H9 (cell line): ENCODE measurements around the gene SHLD2. TPM values are rescaled to one million over a fixed set of nuclear protein-coding genes. Genes with fewer than 3 reads are reported as not detected.

Experiments used
- DNase-seq: peaks from one replicate; pipeline ENCODE4 v3.0.0-alpha.2; 2017
- H2AFZ ChIP-seq: one replicate; pipeline ENCODE4 v1.6.1; 2013; ENCODE audit warnings: mild to moderate bottlenecking, low read length, control low read depth, moderate library complexity
- H2AK5ac ChIP-seq: 2 replicates; pipeline ENCODE4 v1.6.1; 2013; ENCODE audit warnings: low read length, control low read depth, mixed read lengths; ENCODE audit not compliant: insufficient read length
- H2BK120ac ChIP-seq: one replicate; pipeline ENCODE4 v1.6.1; 2013; ENCODE audit warnings: low read depth, mild to moderate bottlenecking, low read length, control low read depth, inconsistent platforms; ENCODE audit not compliant: poor library complexity, severe bottlenecking
- H2BK12ac ChIP-seq: 2 replicates; pipeline ENCODE4 v1.6.1; 2013; ENCODE audit warnings: low read length, control low read depth, mixed read lengths, low read depth; ENCODE audit not compliant: insufficient read length
- H2BK15ac ChIP-seq: 2 replicates; pipeline ENCODE4 v1.6.1; 2013; ENCODE audit warnings: low read depth, low read length, control low read depth
- H2BK20ac ChIP-seq: one replicate; pipeline ENCODE4 v1.6.1; 2013; ENCODE audit warnings: low read depth, mild to moderate bottlenecking, low read length, control low read depth, inconsistent platforms; ENCODE audit not compliant: poor library complexity, severe bottlenecking
- H2BK5ac ChIP-seq: 2 replicates; pipeline ENCODE4 v1.6.1; 2013; ENCODE audit warnings: low read length, control low read depth, mixed read lengths; ENCODE audit not compliant: insufficient read length
- H3K14ac ChIP-seq: 2 replicates; pipeline ENCODE4 v1.6.1; 2013; ENCODE audit warnings: low read length, control low read depth; ENCODE audit not compliant: insufficient read depth
- H3K18ac ChIP-seq: 2 replicates; pipeline ENCODE4 v1.6.1; 2013; ENCODE audit warnings: low read depth, mild to moderate bottlenecking, mixed read lengths, low read length, control low read depth; ENCODE audit not compliant: insufficient read length
- H3K23ac ChIP-seq: 2 replicates; pipeline ENCODE4 v1.6.1; 2013; ENCODE audit warnings: low read length, control low read depth, mixed read lengths, low read depth; ENCODE audit not compliant: insufficient read length
- H3K23me2 ChIP-seq: 2 replicates; pipeline ENCODE4 v1.6.1; 2013; ENCODE audit warnings: low read depth, mild to moderate bottlenecking, mixed read lengths, low read length, control low read depth; ENCODE audit not compliant: insufficient read length, poor library complexity, severe bottlenecking
- H3K27ac ChIP-seq: 2 replicates; pipeline ENCODE4 v1.5.1; 2013; ENCODE audit warnings: low read length, control low read depth, mixed read lengths, low read depth; ENCODE audit not compliant: insufficient read length
- H3K27me3 ChIP-seq: 2 replicates; pipeline ENCODE4 v1.6.1; 2013; ENCODE audit warnings: low read length, control low read depth, inconsistent platforms; ENCODE audit not compliant: insufficient read depth
- H3K4ac ChIP-seq: 2 replicates; pipeline ENCODE4 v1.6.1; 2013; ENCODE audit warnings: low read depth, mild to moderate bottlenecking, control low read depth, inconsistent platforms, low read length, moderate library complexity
- H3K4me1 ChIP-seq: 2 replicates; pipeline ENCODE4 v1.6.1; 2013; ENCODE audit warnings: low read length, control low read depth, inconsistent platforms; ENCODE audit not compliant: insufficient read depth
- H3K4me2 ChIP-seq: 2 replicates; pipeline ENCODE4 v1.6.1; 2013; ENCODE audit warnings: low read length, control low read depth, mixed read lengths; ENCODE audit not compliant: insufficient read length, insufficient read depth
- H3K56ac ChIP-seq: 2 replicates; pipeline ENCODE4 v1.6.1; 2013; ENCODE audit warnings: low read depth, mild to moderate bottlenecking, mixed read lengths, low read length, control low read depth; ENCODE audit not compliant: insufficient read length
- H3K79me1 ChIP-seq: 2 replicates; pipeline ENCODE4 v1.6.1; 2013; ENCODE audit warnings: low read depth, mild to moderate bottlenecking, moderate library complexity, low read length, control low read depth, inconsistent platforms; ENCODE audit not compliant: insufficient read depth, poor library complexity, severe bottlenecking
- H3K79me2 ChIP-seq: 2 replicates; pipeline ENCODE4 v1.6.1; 2013; ENCODE audit warnings: low read length, control low read depth, inconsistent platforms; ENCODE audit not compliant: insufficient read depth
- H3K9ac ChIP-seq: 2 replicates; pipeline ENCODE4 v1.6.1; 2013; ENCODE audit warnings: low read length, control low read depth, mixed read lengths; ENCODE audit not compliant: insufficient read length; ENCODE audit errors: extremely low read depth
- H3K9me3 ChIP-seq: one replicate; pipeline ENCODE4 v1.6.1; 2013; ENCODE audit warnings: low read depth, low read length, inconsistent platforms; ENCODE audit not compliant: control insufficient read depth
- H3T11ph ChIP-seq: one replicate; pipeline ENCODE4 v1.6.1; 2013; ENCODE audit warnings: mild to moderate bottlenecking, low read length, control low read depth, inconsistent platforms
- H4K20me1 ChIP-seq: one replicate; pipeline ENCODE4 v1.6.1; 2013; ENCODE audit not compliant: control insufficient read depth, insufficient read length, insufficient read depth
- H4K5ac ChIP-seq: 2 replicates; pipeline ENCODE4 v1.6.1; 2013; ENCODE audit warnings: low read depth, mild to moderate bottlenecking, mixed read lengths, low read length, control low read depth; ENCODE audit not compliant: insufficient read length
- H4K8ac ChIP-seq: replicated peaks from 2 replicates; pipeline ENCODE4 v1.6.1; 2013; ENCODE audit warnings: low read length, control low read depth, mixed read lengths, low read depth; ENCODE audit not compliant: insufficient read length
- H4K91ac ChIP-seq: 2 replicates; pipeline ENCODE4 v1.6.1; 2013; ENCODE audit warnings: low read depth, mild to moderate bottlenecking, moderate library complexity, mixed read lengths, low read length, control low read depth; ENCODE audit not compliant: insufficient read length
- H3K27ac Mint-ChIP-seq, 3 experiments: 2 replicates in 2 of 3; 3 replicates in 1 of 3; pipeline ENCODE4 v1.8.0; 2020 to 2021; ENCODE audit warnings: mixed read lengths in 3 of 3, mild to moderate bottlenecking in 1 of 3, moderate library complexity in 1 of 3
- H3K27me3 Mint-ChIP-seq: 2 replicates; pipeline ENCODE4 v1.8.0; 2021; ENCODE audit warnings: low read depth, mild to moderate bottlenecking, moderate library complexity, mixed read lengths
- H3K36me3 Mint-ChIP-seq, 3 experiments: 2 replicates in 2 of 3; 3 replicates in 1 of 3; pipeline ENCODE4 v1.8.0; 2020 to 2021; ENCODE audit warnings: low read depth in 3 of 3, mixed read lengths in 3 of 3; ENCODE audit not compliant: insufficient read depth in 1 of 3
- H3K4me1 Mint-ChIP-seq, 2 experiments: 2 replicates each; pipeline ENCODE4 v1.8.0; 2020; ENCODE audit warnings: mixed read lengths in 2 of 2
- H3K4me3 Mint-ChIP-seq, 2 experiments: 2 replicates in 1 of 2; 3 replicates in 1 of 2; pipeline ENCODE4 v1.8.0; 2020 to 2021; ENCODE audit warnings: mild to moderate bottlenecking in 2 of 2, mixed read lengths in 2 of 2, moderate library complexity in 1 of 2
- H3K9me3 Mint-ChIP-seq, 2 experiments: 2 replicates in 1 of 2; 3 replicates in 1 of 2; pipeline ENCODE4 v1.8.0; 2020; ENCODE audit warnings: mild to moderate bottlenecking in 2 of 2, mixed read lengths in 2 of 2, moderate library complexity in 1 of 2
- WGBS: extraction: QIAGEN DNeasy Blood & Tissue Kit; methylation state at CpG from one replicate; pipeline ENCODE4 v1.1.7; 2013; ENCODE audit warnings: missing lambda C conversion rate, low lambda C conversion rate, mixed read lengths; ENCODE audit not compliant: insufficient read length; ENCODE audit errors: extremely low coverage; 5-methylcytosine and 5-hydroxymethylcytosine counted together
- total RNA-seq: library from RNA; stranded (reverse); gene quantifications from 2 replicates; pipeline ENCODE4 v1.2.1, GENCODE V29; 2021
- TF ChIP-seq, protein P1 (sequence below): fragments of 200-600 bp; sonication (generic); conservative IDR thresholded peaks from 3 replicates; pipeline ENCODE4 v1.8.0; 2021; ENCODE audit warnings: antibody characterized with exemption, mild to moderate bottlenecking

Gene SHLD2
- total RNA-seq, 1 experiment from 2014 or later: 27.8 TPM

DNA sequence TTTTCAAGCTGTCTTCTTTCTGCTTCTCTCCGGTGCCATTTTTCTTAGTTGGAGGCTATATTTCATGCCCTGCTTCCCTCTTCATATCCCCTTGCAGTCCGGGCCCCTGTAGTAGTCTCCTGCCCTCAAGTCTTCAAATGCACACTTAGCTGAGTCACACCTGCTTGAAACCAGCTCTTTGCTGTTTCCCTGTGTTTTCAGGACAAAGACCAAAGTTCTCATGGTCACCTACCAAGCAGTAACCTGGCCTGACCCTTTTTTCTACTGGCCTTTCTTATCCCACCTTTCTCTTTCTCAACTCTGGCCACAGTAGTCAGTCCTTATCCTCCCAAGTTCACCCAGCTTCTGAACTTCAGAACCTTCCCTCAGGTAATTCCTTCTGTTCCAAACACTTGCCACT, 28.8 kb upstream of the SHLD2 start:
- Histone ChIP-seq H2BK15ac (no peak overlapping the region), H3K9ac (no peak overlapping the region), H3K4me1 (no peaks in the 10 kb centered on the region), H3K9me3 (no peaks in the 10 kb centered on the region), H2AFZ (no peak overlapping the region), H2AK5ac (no peak overlapping the region), H3K23me2 (no peaks in the 10 kb centered on the region), H2BK120ac (no peak overlapping the region), H2BK12ac (no peak overlapping the region), H4K20me1 (no peaks in the 10 kb centered on the region), H3K18ac (no peak overlapping the region), H3K4me2 (no peak overlapping the region), H2BK5ac (no peak overlapping the region), H3T11ph (no peak overlapping the region), H3K14ac (no peak overlapping the region), H3K27ac (no peak overlapping the region), H3K79me1 (no peaks in the 10 kb centered on the region), H2BK20ac (no peak overlapping the region), H3K79me2 (no peaks in the 10 kb centered on the region), H3K56ac (no peak overlapping the region), H3K27me3 (no peaks in the 10 kb centered on the region), H4K5ac (no peak overlapping the region), H3K23ac (no peak overlapping the region), H3K4ac (no peak overlapping the region), H4K91ac (no peak overlapping the region), H4K8ac (no peak overlapping the region)
- no peaks in the 10 kb centered on the region for H3K27me3 Mint-ChIP-seq
- peaks cover 25 to 74% (median 49%) of the 10 kb centered on the region in 3 experiments for H3K36me3 Mint-ChIP-seq
- peak overlapping the region in 2 of 3 experiments; percentile 25 to 69; a peak in 3 of 7 replicates for H3K27ac Mint-ChIP-seq
- no peaks in the 10 kb centered on the region for H3K4me1 Mint-ChIP-seq
- H3K4me3 Mint-ChIP-seq: no peak overlapping the region
- DNase-seq: no peak
- no CpG with 5 or more reads among the region's 2 CpGs for WGBS
- H3K9me3 Mint-ChIP-seq: no peaks in the 10 kb centered on the region
- TF ChIP-seq, protein P1, sequence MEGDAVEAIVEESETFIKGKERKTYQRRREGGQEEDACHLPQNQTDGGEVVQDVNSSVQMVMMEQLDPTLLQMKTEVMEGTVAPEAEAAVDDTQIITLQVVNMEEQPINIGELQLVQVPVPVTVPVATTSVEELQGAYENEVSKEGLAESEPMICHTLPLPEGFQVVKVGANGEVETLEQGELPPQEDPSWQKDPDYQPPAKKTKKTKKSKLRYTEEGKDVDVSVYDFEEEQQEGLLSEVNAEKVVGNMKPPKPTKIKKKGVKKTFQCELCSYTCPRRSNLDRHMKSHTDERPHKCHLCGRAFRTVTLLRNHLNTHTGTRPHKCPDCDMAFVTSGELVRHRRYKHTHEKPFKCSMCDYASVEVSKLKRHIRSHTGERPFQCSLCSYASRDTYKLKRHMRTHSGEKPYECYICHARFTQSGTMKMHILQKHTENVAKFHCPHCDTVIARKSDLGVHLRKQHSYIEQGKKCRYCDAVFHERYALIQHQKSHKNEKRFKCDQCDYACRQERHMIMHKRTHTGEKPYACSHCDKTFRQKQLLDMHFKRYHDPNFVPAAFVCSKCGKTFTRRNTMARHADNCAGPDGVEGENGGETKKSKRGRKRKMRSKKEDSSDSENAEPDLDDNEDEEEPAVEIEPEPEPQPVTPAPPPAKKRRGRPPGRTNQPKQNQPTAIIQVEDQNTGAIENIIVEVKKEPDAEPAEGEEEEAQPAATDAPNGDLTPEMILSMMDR: no peak
